PC-9 (cell line): ENCODE measurements around the gene SELENON. TPM values are rescaled to one million over a fixed set of nuclear protein-coding genes. Genes with fewer than 3 reads are reported as not detected.

Experiments
- BruUV-seq: library from RNA; stranded (reverse); fragments of 400-500 nt; replicated peaks from 2 replicates; lab custom pipeline; 2021; lab: Mats Ljungman, UMichigan
- CTCF ChIA-PET: fragments of 300-600 bp; sonication (Branson Sonifier 250); formaldehyde crosslinking; loops from one replicate; lab custom pipeline; 2022; ENCODE audit warnings: antibody characterized with exemption; lab: Charles Lee
- POLR2A ChIA-PET: fragments of 300-600 bp; sonication (Branson Sonifier 250); formaldehyde crosslinking; loops from one replicate; lab custom pipeline; 2022; ENCODE audit warnings: antibody characterized with exemption; ENCODE audit not compliant: unreplicated experiment; lab: Charles Lee
- DNase-seq, 2 experiments: peaks; one replicate each; pipeline versions ENCODE4 v3.0.0 to v3.0.0-alpha.2; 2015 to 2022; ENCODE audit warnings: mixed read lengths in 1 of 2
- H2AFZ ChIP-seq: fragments of 200-600 bp; sonication (generic); 2 replicates; pipeline ENCODE4 v1.8.1; 2017; ENCODE audit warnings: antibody characterized with exemption
- H3F3A ChIP-seq: fragments of 200-600 bp; sonication (generic); 2 replicates; pipeline ENCODE4 v1.8.1; 2017; ENCODE audit warnings: antibody characterized with exemption, mild to moderate bottlenecking, low read depth; ENCODE audit not compliant: insufficient read depth
- H3K27ac ChIP-seq: fragments of 200-600 bp; sonication (generic); 2 replicates; pipeline ENCODE4 v1.6.1; 2016; ENCODE audit warnings: mixed run types
- H3K27me3 ChIP-seq: fragments of 200-600 bp; sonication (generic); 2 replicates; pipeline ENCODE4 v1.6.1; 2016; ENCODE audit warnings: low read depth, mixed run types; ENCODE audit not compliant: insufficient read depth
- H3K36me3 ChIP-seq: fragments of 200-600 bp; sonication (generic); 2 replicates; pipeline ENCODE4 v1.6.1; 2016; ENCODE audit warnings: low read depth, mixed run types
- H3K4me1 ChIP-seq: fragments of 200-600 bp; sonication (generic); replicated peaks from 2 replicates; pipeline ENCODE4 v1.6.1; 2016; ENCODE audit warnings: mixed run types; ENCODE audit not compliant: insufficient read depth
- H3K4me2 ChIP-seq: fragments of 200-600 bp; sonication (generic); 2 replicates; pipeline ENCODE4 v1.6.1; 2017; ENCODE audit warnings: mixed run types
- H3K4me3 ChIP-seq: fragments of 200-600 bp; sonication (generic); 2 replicates; pipeline ENCODE4 v1.6.1; 2016; ENCODE audit warnings: mixed run types
- H3K79me2 ChIP-seq: fragments of 200-600 bp; sonication (generic); 2 replicates; pipeline ENCODE4 v1.6.1; 2017; ENCODE audit warnings: low read depth, mixed run types
- H3K9me2 ChIP-seq: fragments of 200-600 bp; sonication (generic); 2 replicates; pipeline ENCODE4 v1.8.1; 2017; ENCODE audit warnings: mild to moderate bottlenecking; ENCODE audit not compliant: insufficient read depth
- H3K9me3 ChIP-seq: fragments of 200-600 bp; sonication (generic); 2 replicates; pipeline ENCODE4 v1.8.1; 2016; ENCODE audit warnings: low read depth; ENCODE audit not compliant: insufficient read depth
- H4K20me1 ChIP-seq: fragments of 200-600 bp; sonication (generic); 2 replicates; pipeline ENCODE4 v1.8.1; 2017; ENCODE audit not compliant: insufficient read depth
- CTCF ChIP-seq: fragments of 200-600 bp; sonication (generic); conservative IDR thresholded peaks from 2 replicates; pipeline ENCODE4 v1.6.1; 2017; ENCODE audit warnings: mixed run types, antibody characterized with exemption, mild to moderate bottlenecking, moderate library complexity
- EZH2 ChIP-seq: fragments of 200-600 bp; sonication (generic); IDR thresholded peaks from 2 replicates; pipeline ENCODE4 v1.8.0; 2017; ENCODE audit warnings: antibody characterized with exemption, low read depth
- intact Hi-C: fragments of 100-400 bp; cut with micrococcal nuclease; formaldehyde crosslinking; loops from one replicate; pipeline ENCODE4 v1.10.0; 2022; ENCODE audit not compliant: unreplicated experiment
- total RNA-seq: library from RNA; stranded (reverse); gene quantifications from 2 replicates; pipeline ENCODE4 v1.2.3, GENCODE V29; 2021

Gene SELENON
- total RNA-seq, 1 experiment from 2014 or later = 44.3 TPM

- Histone ChIP-seq H3K4me3 (no peak overlapping the region), H3F3A (no peaks in the 10 kb centered on the region; the same call in 1 of the 2 replicates), H2AFZ (no peak overlapping the region), H4K20me1 (no peaks in the 10 kb centered on the region), H3K4me2 (no peak overlapping the region), H3K4me1 (peaks cover 22% of the 10 kb centered on the region), H3K36me3 (no peaks in the 10 kb centered on the region), H3K9me3 (no peaks in the 10 kb centered on the region), H3K27ac (no peak overlapping the region), H3K27me3 (no peaks in the 10 kb centered on the region), H3K79me2 (no peaks in the 10 kb centered on the region), H3K9me2 (no peaks in the 10 kb centered on the region)
- no TSS peak for BruUV-seq
- POLR2A ChIA-PET = no interaction called here
- intact Hi-C loops = no loop called here
- CTCF ChIA-PET = no interaction called here
- no peak for DNase-seq
- TF ChIP-seq CTCF (no peak), EZH2 (no peak)
Observed at GRCh38 chr1:25770541-25771220, 29.3 kb upstream of the SELENON start.

- no peak for DNase-seq
- Histone ChIP-seq H3K9me3 (no peaks in the 10 kb centered on the region), H3K79me2 (no peaks in the 10 kb centered on the region), H2AFZ (no peak overlapping the region), H3F3A (no peaks in the 10 kb centered on the region; the same call in 1 of the 2 replicates), H3K27ac (no peak overlapping the region), H3K4me3 (no peak overlapping the region), H3K4me2 (no peak overlapping the region), H3K36me3 (no peaks in the 10 kb centered on the region), H3K9me2 (no peaks in the 10 kb centered on the region), H3K27me3 (no peaks in the 10 kb centered on the region), H4K20me1 (no peaks in the 10 kb centered on the region), H3K4me1 (peaks cover 25% of the 10 kb centered on the region)
- TF ChIP-seq EZH2 = no peak
- TF ChIP-seq CTCF = no peak
- POLR2A ChIA-PET = no interaction called here
- BruUV-seq = no TSS peak
- CTCF ChIA-PET = no interaction called here
- intact Hi-C loops = no loop called here
Observed at GRCh38 chr1:25771221-25772114, 28.5 kb upstream of the SELENON start.

GRCh38 chr1:25772164-25772563, 27.8 kb upstream of the SELENON start:
- H2AFZ ChIP-seq = no peak overlapping the region
- no peaks in the 10 kb centered on the region for H3K79me2 ChIP-seq
- ChIA-PET CTCF (no interaction called here), POLR2A (no interaction called here)
- intact Hi-C loops = no loop called here
- H3K9me3 ChIP-seq = no peaks in the 10 kb centered on the region
- H3K9me2 ChIP-seq = no peaks in the 10 kb centered on the region
- H3K4me1 ChIP-seq = peaks cover 25% of the 10 kb centered on the region
- DNase-seq = no peak
- H3K4me2 ChIP-seq = no peak overlapping the region
- no peaks in the 10 kb centered on the region for H3K27me3 ChIP-seq
- no peak overlapping the region for H3K27ac ChIP-seq
- no TSS peak for BruUV-seq
- H3K36me3 ChIP-seq = no peaks in the 10 kb centered on the region
- H3F3A ChIP-seq = no peaks in the 10 kb centered on the region; the same call in 1 of the 2 replicates
- no peak overlapping the region for H3K4me3 ChIP-seq
- no peaks in the 10 kb centered on the region for H4K20me1 ChIP-seq
- TF ChIP-seq CTCF (no peak), EZH2 (no peak)
